ENCODE results near the gene LSM4. TPM values are rescaled to one million over a fixed set of nuclear protein-coding genes. Genes with fewer than 3 reads are reported as not detected.

Gene LSM4
- total and polyA plus RNA-seq, 2 of the 13 experiments (the other 11 are each of a cell fraction or from before 2014, with no cell fraction given): 65.8 to 166 TPM

GRCh38 chr19:18304458-18305310, 18.2 kb downstream of the LSM4 start (continued):
- TF ChIP-seq RBFOX2 (IDR thresholded peaks at IDR 0.05; ENCODE audit: low read depth, low read length): peak; percentile 82
- TF ChIP-seq POGZ (CRISPR knock-in tag; IDR thresholded peaks at IDR 0.05): peak; percentile 51; the same call in 1 of the 2 replicates
- TF ChIP-seq ZNF275 (CRISPR knock-in tag; IDR thresholded peaks at IDR 0.05; ENCODE audit: borderline replicate concordance): no peak
- TF ChIP-seq ATF7-NPFF (CRISPR knock-in tag; IDR thresholded peaks at IDR 0.05; ENCODE audit: low read depth): peak; percentile 70
- TF ChIP-seq GPN1 (CRISPR knock-in tag; IDR thresholded peaks at IDR 0.05; ENCODE audit: borderline replicate concordance): no peak
- no peak for TF ChIP-seq ZNF24 (IDR thresholded peaks at IDR 0.05)
- no peak for TF ChIP-seq MTF1 (CRISPR knock-in tag; IDR thresholded peaks at IDR 0.05)
- TF ChIP-seq ZBTB1 (CRISPR knock-in tag; IDR thresholded peaks at IDR 0.05; ENCODE audit: borderline replicate concordance): no peak
- TF ChIP-seq PRDM15 (CRISPR knock-in tag; IDR thresholded peaks at IDR 0.05): no peak
- TF ChIP-seq NKX3-1 (CRISPR knock-in tag; IDR thresholded peaks at IDR 0.05): no peak
- no peak for TF ChIP-seq PLSCR1 (CRISPR knock-in tag; IDR thresholded peaks at IDR 0.05; ENCODE audit: borderline replicate concordance)
- no peak for TF ChIP-seq SETDB1 (CRISPR knock-in tag; IDR thresholded peaks at IDR 0.05; ENCODE audit: borderline replicate concordance)
- no peak for TF ChIP-seq ZNF749 (CRISPR knock-in tag; IDR thresholded peaks at IDR 0.05; ENCODE audit: borderline replicate concordance)
- peak; percentile 82 for TF ChIP-seq ATF3 (CRISPR knock-in tag; IDR thresholded peaks at IDR 0.05)
- peak; percentile 17; the same call in 1 of the 2 replicates for TF ChIP-seq ZSCAN9 (CRISPR knock-in tag; IDR thresholded peaks at IDR 0.05; ENCODE audit: borderline replicate concordance)
- no peak for TF ChIP-seq ZNF3 (CRISPR knock-in tag; IDR thresholded peaks at IDR 0.05)
- TF ChIP-seq SYNCRIP (IDR thresholded peaks at IDR 0.05; ENCODE audit: insufficient read depth, low read depth, low read length): no peak
- TF ChIP-seq ZNF580 (CRISPR knock-in tag; IDR thresholded peaks at IDR 0.05; ENCODE audit: borderline replicate concordance, low read depth): peak; percentile 57; the same call in 1 of the 2 replicates
- TF ChIP-seq GFI1 (CRISPR knock-in tag; IDR thresholded peaks at IDR 0.05; ENCODE audit: borderline replicate concordance): no peak
- TF ChIP-seq ZNF773 (CRISPR knock-in tag; IDR thresholded peaks at IDR 0.05; ENCODE audit: borderline replicate concordance): no peak
- no peak for TF ChIP-seq FOXA1 (IDR thresholded peaks at IDR 0.05)
- no peak for TF ChIP-seq FOXA1 (CRISPR knock-in tag; IDR thresholded peaks at IDR 0.05)
- TF ChIP-seq ZNF570 (CRISPR knock-in tag; IDR thresholded peaks at IDR 0.05; ENCODE audit: borderline replicate concordance): no peak
- TF ChIP-seq ZNF563 (CRISPR knock-in tag; IDR thresholded peaks at IDR 0.05): peak; percentile 69
